Tibial nerve (tissue), 4 donors: ENCODE data around the gene PUM1. TPM values are rescaled to one million over a fixed set of nuclear protein-coding genes. Genes with fewer than 3 reads are reported as not detected.
A peak's percentile ranks its signal among the peaks of the same experiment; 100 is the strongest.

Experiments
- DNase-seq, 2 donors: peaks; one replicate each; pipeline ENCODE4 v3.0.0-alpha.2; 2019; ENCODE audit warnings: low spot score in 2 of 2
- H3K27ac ChIP-seq, 4 donors: fragments of 200-600 bp; sonication (generic) in 3 of 4; one replicate each; pipeline ENCODE4 v1.5.1; 2017 to 2019; ENCODE audit warnings: mild to moderate bottlenecking in 1 of 4
- H3K27me3 ChIP-seq, 2 donors: fragments of 200-600 bp; sonication (generic) in 1 of 2; one replicate each; pipeline versions ENCODE4 v1.5.1 to v1.6.0; 2017 to 2019
- H3K36me3 ChIP-seq, 3 donors: fragments of 200-600 bp; sonication (generic); one replicate each; pipeline ENCODE4 v1.5.1; 2018 to 2019
- H3K4me1 ChIP-seq, 4 donors: fragments of 200-600 bp; sonication (generic) in 3 of 4; one replicate each; pipeline ENCODE4 v1.5.1; 2017 to 2019
- H3K4me3 ChIP-seq, 4 donors: fragments of 200-600 bp; sonication (generic) in 3 of 4; one replicate each; pipeline ENCODE4 v1.5.1; 2017 to 2019; ENCODE audit warnings: mild to moderate bottlenecking in 1 of 4, moderate library complexity in 1 of 4
- H3K9me3 ChIP-seq, 4 donors: fragments of 200-600 bp; sonication (generic) in 3 of 4; one replicate each; pipeline ENCODE4 v1.5.1; 2017 to 2019
- CTCF ChIP-seq, 5 experiments: fragments of 200-600 bp in 3 of 5; fragments of 450-650 bp in 2 of 5; sonication (generic) in 3 of 5; IDR thresholded peaks; one replicate each; pipeline ENCODE4 v1.5.1; 2016 to 2019; ENCODE audit warnings: antibody characterized with exemption in 5 of 5, mild to moderate bottlenecking in 3 of 5, moderate library complexity in 2 of 5
- EP300 ChIP-seq, 2 donors: sonication (generic); formaldehyde crosslinking; IDR thresholded peaks; one replicate each; pipeline ENCODE4 v1.6.1; 2017; ENCODE audit warnings: antibody characterized with exemption in 2 of 2, mild to moderate bottlenecking in 1 of 2
- POLR2A ChIP-seq, 2 donors: fragments of 450-650 bp; IDR thresholded peaks; one replicate each; pipeline ENCODE4 v1.6.1; 2017; ENCODE audit warnings: antibody characterized with exemption in 2 of 2, mild to moderate bottlenecking in 2 of 2, moderate library complexity in 2 of 2
- WGBS, 2 donors: methylation state at CpG; one replicate each; pipeline ENCODE4 v1.1.5; 2018; 5-methylcytosine and 5-hydroxymethylcytosine counted together
- total RNA-seq, 4 donors: library from RNA; depleted of rRNA; stranded (reverse); fragments of >200 nt; gene quantifications; one replicate each; pipeline ENCODE4 v1.1.0, GENCODE V29; 2016

The PUM1 gene
- total RNA-seq, 4 donors from 2014 or later = 64.8 to 93.4 (median 76.0) TPM

GRCh38 chr1:30905916-30906620 is 159.4 kb downstream of the PUM1 start:
- TF ChIP-seq POLR2A (IDR thresholded peaks at IDR 0.05) (no peak), CTCF (IDR thresholded peaks at IDR 0.05) (no peak), EP300 (IDR thresholded peaks at IDR 0.05) (no peak)
- WGBS, 2 donors = 39 to 54% methylated on average over 8 to 9 of the region's 9 CpGs
- Histone ChIP-seq H3K36me3 (no peaks in the 10 kb centered on the region), H3K27me3 (no peaks in the 10 kb centered on the region), H3K27ac (peak overlapping the region; percentile 5 to 88 (median 56)), H3K9me3 (no peaks in the 10 kb centered on the region), H3K4me3 (no peak overlapping the region), H3K4me1 (peaks cover 0 to 86% (median 34%) of the 10 kb centered on the region in 4 donors)
- no peak for DNase-seq

GRCh38 chr1:30905403-30905802 is 160.1 kb downstream of the PUM1 start:
- Histone ChIP-seq H3K27ac (peak overlapping the region in 2 of 4 donors; percentile 88), H3K27me3 (no peaks in the 10 kb centered on the region), H3K9me3 (no peaks in the 10 kb centered on the region), H3K4me1 (peaks cover 0 to 86% (median 36%) of the 10 kb centered on the region in 4 donors), H3K36me3 (no peaks in the 10 kb centered on the region), H3K4me3 (no peak overlapping the region)
- DNase-seq = no peak
- WGBS, 2 donors = 47 to 81% methylated on average over 1 of the region's 1 CpG
- TF ChIP-seq POLR2A (IDR thresholded peaks at IDR 0.05) = no peak
- TF ChIP-seq EP300 (IDR thresholded peaks at IDR 0.05) = no peak
- no peak for TF ChIP-seq CTCF (IDR thresholded peaks at IDR 0.05)

- 67 to 75% methylated on average over 1 of the region's 1 CpG for WGBS, 2 donors
- peak overlapping the region in 3 of 4 donors; percentile 69 to 88 (median 88) for H3K27ac ChIP-seq
- peaks cover 0 to 90% (median 36%) of the 10 kb centered on the region in 4 donors for H3K4me1 ChIP-seq
- DNase-seq = no peak
- no peak overlapping the region for H3K4me3 ChIP-seq
- H3K27me3 ChIP-seq = no peaks in the 10 kb centered on the region
- H3K9me3 ChIP-seq = no peaks in the 10 kb centered on the region
- H3K36me3 ChIP-seq = no peaks in the 10 kb centered on the region
- TF ChIP-seq POLR2A (IDR thresholded peaks at IDR 0.05) (no peak), CTCF (IDR thresholded peaks at IDR 0.05) (no peak), EP300 (IDR thresholded peaks at IDR 0.05) (no peak)
Measured at GRCh38 chr1:30904962-30905335, 160.6 kb downstream of the PUM1 start.

GRCh38 chr1:30904191-30904961 is 161.1 kb downstream of the PUM1 start:
- no peaks in the 10 kb centered on the region for H3K9me3 ChIP-seq
- TF ChIP-seq CTCF (IDR thresholded peaks at IDR 0.05) (no peak), POLR2A (IDR thresholded peaks at IDR 0.05) (no peak), EP300 (IDR thresholded peaks at IDR 0.05) (no peak)
- peak overlapping the region in 3 of 4 donors; percentile 69 to 88 (median 88) for H3K27ac ChIP-seq
- peaks cover 0 to 91% (median 35%) of the 10 kb centered on the region in 4 donors for H3K4me1 ChIP-seq
- H3K36me3 ChIP-seq = no peaks in the 10 kb centered on the region
- H3K27me3 ChIP-seq = no peaks in the 10 kb centered on the region
- DNase-seq = no peak
- WGBS, 2 donors = 59 to 64% methylated on average over 11 of the region's 11 CpGs
- H3K4me3 ChIP-seq = no peak overlapping the region
